ENCODE data around the gene GTF3C1. TPM values are rescaled to one million over a fixed set of nuclear protein-coding genes. Genes with fewer than 3 reads are reported as not detected.
A peak's percentile ranks its signal among the peaks of the same experiment; 100 is the strongest.

Gene GTF3C1
- total RNA-seq, 4 donors from 2014 or later = 73.2 to 247 (median 85.3) TPM

DNA sequence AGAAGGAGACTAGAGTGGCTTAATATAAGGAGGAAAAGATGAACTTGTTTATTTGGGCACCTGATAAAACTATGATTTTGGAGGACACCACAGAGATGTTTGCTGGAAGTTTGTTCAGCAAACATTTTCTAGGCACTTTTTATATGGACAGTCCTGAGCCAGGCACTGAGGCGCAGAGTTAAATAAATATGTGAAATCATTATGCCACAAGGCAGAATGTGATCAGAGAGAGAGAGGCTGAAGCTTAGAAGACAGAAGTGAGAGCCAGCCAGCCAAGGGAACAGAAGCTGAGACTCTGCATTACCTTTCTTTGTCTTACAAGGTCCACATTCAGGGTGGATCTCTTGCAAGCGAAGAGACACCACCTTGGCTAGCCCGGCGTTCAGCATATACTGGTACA is 21.4 kb downstream of the GTF3C1 start:
- Histone ChIP-seq H3K27me3 (no peaks in the 10 kb centered on the region), H3K4me3 (no peak overlapping the region), H3K9me3 (no peaks in the 10 kb centered on the region), H3K36me3 (no peaks in the 10 kb centered on the region), H3K27ac (no peak overlapping the region), H3K4me1 (no peaks in the 10 kb centered on the region)
- TF ChIP-seq, protein P1, sequence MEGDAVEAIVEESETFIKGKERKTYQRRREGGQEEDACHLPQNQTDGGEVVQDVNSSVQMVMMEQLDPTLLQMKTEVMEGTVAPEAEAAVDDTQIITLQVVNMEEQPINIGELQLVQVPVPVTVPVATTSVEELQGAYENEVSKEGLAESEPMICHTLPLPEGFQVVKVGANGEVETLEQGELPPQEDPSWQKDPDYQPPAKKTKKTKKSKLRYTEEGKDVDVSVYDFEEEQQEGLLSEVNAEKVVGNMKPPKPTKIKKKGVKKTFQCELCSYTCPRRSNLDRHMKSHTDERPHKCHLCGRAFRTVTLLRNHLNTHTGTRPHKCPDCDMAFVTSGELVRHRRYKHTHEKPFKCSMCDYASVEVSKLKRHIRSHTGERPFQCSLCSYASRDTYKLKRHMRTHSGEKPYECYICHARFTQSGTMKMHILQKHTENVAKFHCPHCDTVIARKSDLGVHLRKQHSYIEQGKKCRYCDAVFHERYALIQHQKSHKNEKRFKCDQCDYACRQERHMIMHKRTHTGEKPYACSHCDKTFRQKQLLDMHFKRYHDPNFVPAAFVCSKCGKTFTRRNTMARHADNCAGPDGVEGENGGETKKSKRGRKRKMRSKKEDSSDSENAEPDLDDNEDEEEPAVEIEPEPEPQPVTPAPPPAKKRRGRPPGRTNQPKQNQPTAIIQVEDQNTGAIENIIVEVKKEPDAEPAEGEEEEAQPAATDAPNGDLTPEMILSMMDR (IDR thresholded peaks at IDR 0.05) = no peak
- no peak for TF ChIP-seq POLR2A (IDR thresholded peaks at IDR 0.05)
- no peak for DNase-seq
- intact Hi-C loops (cut with DNase I; ENCODE audit: low total_unique reads) = no loop called here

DNA sequence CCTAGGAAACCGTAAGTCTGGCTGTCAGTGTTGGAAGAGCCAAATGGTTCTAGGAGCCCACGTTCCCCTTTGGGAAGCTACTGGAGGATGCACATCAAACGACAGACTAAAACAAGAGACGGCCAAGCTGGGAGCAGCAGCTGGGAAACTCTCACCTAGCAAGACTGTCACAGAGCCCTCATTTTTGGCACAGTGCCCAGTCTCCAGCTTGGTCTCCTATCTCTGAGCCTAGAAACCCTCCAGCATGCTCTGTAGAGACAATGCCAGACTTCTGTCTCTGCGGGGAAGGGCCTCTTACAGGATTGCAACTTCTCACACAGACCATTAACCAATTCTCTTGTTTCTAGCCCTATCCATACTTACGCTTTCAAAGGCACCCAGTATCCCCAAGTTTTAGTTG is 23.5 kb downstream of the GTF3C1 start:
- no peaks in the 10 kb centered on the region for H3K27me3 ChIP-seq
- TF ChIP-seq, protein P1 (IDR thresholded peaks at IDR 0.05) = no peak
- TF ChIP-seq POLR2A (IDR thresholded peaks at IDR 0.05) = no peak
- H3K9me3 ChIP-seq = no peaks in the 10 kb centered on the region
- intact Hi-C loops (cut with DNase I; ENCODE audit: low total_unique reads) = no loop called here
- DNase-seq = no peak
- H3K27ac ChIP-seq = no peak overlapping the region
- no peaks in the 10 kb centered on the region for H3K36me3 ChIP-seq
- H3K4me3 ChIP-seq = no peak overlapping the region
- no peaks in the 10 kb centered on the region for H3K4me1 ChIP-seq

DNA sequence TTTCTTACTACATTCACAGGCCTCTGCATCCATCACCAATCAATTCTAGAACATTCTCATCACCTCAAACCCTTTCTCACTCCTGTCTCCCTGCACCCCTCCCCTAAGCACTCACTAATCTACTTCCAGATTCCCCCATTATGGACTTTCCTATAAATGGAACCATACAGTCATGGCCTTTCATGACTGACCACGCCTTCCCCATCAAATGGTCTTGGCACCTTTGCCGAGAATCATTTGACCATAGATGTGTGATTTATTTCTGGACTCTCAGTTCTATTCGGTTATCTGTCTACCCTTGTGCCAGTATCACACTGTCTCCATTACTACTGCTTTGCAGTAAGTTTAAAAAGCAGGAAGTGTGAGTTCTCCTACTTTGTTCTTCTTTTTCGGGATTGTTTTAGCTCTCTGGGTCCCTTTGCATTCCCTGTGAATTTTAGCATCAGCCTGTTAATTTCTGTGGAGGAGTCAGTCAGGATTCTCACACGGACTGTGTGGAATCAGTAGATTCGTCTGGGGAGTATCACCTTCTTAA is 27.5 kb downstream of the GTF3C1 start:
- DNase-seq = no peak
- Histone ChIP-seq H3K36me3 (no peaks in the 10 kb centered on the region), H3K9me3 (no peaks in the 10 kb centered on the region), H3K4me1 (no peaks in the 10 kb centered on the region), H3K27me3 (no peaks in the 10 kb centered on the region), H3K27ac (no peak overlapping the region), H3K4me3 (no peak overlapping the region)
- TF ChIP-seq, protein P1 (IDR thresholded peaks at IDR 0.05) = no peak
- no peak for TF ChIP-seq POLR2A (IDR thresholded peaks at IDR 0.05)
- intact Hi-C loops (cut with DNase I; ENCODE audit: low total_unique reads) = no loop called here

DNA sequence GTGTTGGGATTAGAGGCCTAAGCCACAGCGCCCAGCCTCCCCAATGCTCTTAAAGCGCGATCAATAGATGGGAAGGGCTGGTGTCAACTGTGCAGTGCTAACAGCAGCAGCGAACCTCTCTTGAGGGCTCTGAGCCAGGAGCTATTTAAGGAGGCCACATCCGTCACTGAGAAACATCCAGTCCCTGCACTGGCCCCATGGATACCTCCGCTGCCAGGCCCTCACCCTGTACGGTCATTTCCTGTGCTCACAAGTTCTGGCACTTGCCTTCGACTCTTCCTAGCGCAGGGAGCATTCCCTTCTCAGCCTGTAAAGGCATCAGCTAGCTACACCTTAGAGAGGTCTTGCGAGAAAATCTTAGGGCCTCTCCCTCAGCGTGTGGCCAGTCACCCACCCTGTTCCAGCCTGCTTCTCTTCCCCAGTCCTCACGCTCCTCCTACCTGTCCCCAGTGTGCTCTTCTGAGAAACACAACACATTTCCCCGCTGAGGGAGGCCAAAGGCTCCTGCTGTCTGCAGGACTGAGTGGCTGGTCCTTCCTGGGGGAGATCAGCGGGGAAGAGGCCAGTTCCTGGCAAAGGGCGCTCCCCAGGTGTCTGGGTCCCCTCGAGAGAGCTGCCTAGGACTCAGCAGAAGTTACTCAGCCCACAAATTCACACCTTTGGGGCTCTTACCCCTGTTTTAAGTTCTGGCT is 28.6 kb downstream of the GTF3C1 start:
- peak in 1 of 2 donors; percentile 27 for TF ChIP-seq POLR2A (IDR thresholded peaks at IDR 0.05)
- TF ChIP-seq, protein P1 (IDR thresholded peaks at IDR 0.05) = no peak
- Histone ChIP-seq H3K27ac (peak overlapping the region; percentile 49 to 71), H3K36me3 (no peaks in the 10 kb centered on the region), H3K4me3 (no peak overlapping the region), H3K9me3 (no peaks in the 10 kb centered on the region), H3K27me3 (no peaks in the 10 kb centered on the region), H3K4me1 (no peaks in the 10 kb centered on the region)
- peak; percentile 17 to 54 for DNase-seq
- intact Hi-C loops (cut with DNase I; ENCODE audit: low total_unique reads) = no loop called here

DNA sequence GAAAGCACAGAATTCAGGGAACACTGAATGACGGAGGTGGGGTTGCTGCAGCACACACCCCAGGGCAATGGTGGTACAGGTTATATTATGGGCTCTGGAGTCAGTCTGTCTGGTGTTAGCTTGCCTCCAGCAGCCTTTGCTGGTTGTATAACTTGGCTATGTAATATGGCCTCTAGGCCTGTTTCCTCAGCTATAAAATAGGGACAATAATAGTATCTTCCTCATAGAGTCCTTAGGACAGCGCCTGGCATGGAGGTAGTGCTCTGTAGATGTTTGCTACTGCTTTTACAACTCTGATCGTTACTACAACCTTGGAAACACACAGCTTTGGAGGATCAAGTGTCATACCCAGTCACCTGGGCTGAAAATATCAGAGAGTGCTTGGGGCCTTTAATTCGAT is 31.5 kb downstream of the GTF3C1 start:
- H3K27ac ChIP-seq = no peak overlapping the region
- intact Hi-C loops (cut with DNase I; ENCODE audit: low total_unique reads) = loop anchor here (5.0 kb wide), 1 partner anchor 49 kb away; no protein-coding TSS in a partner anchor
- no peaks in the 10 kb centered on the region for H3K27me3 ChIP-seq
- H3K9me3 ChIP-seq = no peaks in the 10 kb centered on the region
- no peaks in the 10 kb centered on the region for H3K4me1 ChIP-seq
- H3K4me3 ChIP-seq = no peak overlapping the region
- DNase-seq = no peak
- TF ChIP-seq POLR2A (IDR thresholded peaks at IDR 0.05) = no peak
- TF ChIP-seq, protein P1 (IDR thresholded peaks at IDR 0.05) = no peak
- H3K36me3 ChIP-seq = no peaks in the 10 kb centered on the region

All from uterus (tissue), 4 donors.